Stomach (tissue), 9 donors: ENCODE measurements around the gene ERCC4. TPM values are rescaled to one million over a fixed set of nuclear protein-coding genes. Genes with fewer than 3 reads are reported as not detected.

Experiments used
- DNase-seq, 2 donors: peaks; one replicate each; pipeline versions ENCODE4 v3.0.0 to v3.0.0-alpha.2; 2013 to 2019
- H3K27ac ChIP-seq, 5 donors: fragments of 200-600 bp in 4 of 5; sonication (generic) in 4 of 5; one replicate each; pipeline ENCODE4 v1.5.1; 2013 to 2019; ENCODE audit warnings: mild to moderate bottlenecking in 1 of 5, moderate library complexity in 1 of 5
- H3K27me3 ChIP-seq, 3 donors: fragments of 200-600 bp; sonication (generic); one replicate each; pipeline ENCODE4 v1.5.1; 2017 to 2019; ENCODE audit warnings: mixed run types in 1 of 3
- H3K36me3 ChIP-seq, 4 donors: fragments of 200-600 bp; sonication (generic); 1 replicate in 3 of 4; 2 replicates in 1 of 4; pipeline ENCODE4 v1.5.1; 2016 to 2019
- H3K4me1 ChIP-seq, 4 donors: fragments of 200-600 bp; sonication (generic); one replicate each; pipeline ENCODE4 v1.5.1; 2016 to 2019
- H3K4me3 ChIP-seq, 4 donors: fragments of 200-600 bp; sonication (generic) in 3 of 4; one replicate each; pipeline ENCODE4 v1.5.1; 2016 to 2019; ENCODE audit warnings: mild to moderate bottlenecking in 1 of 4
- H3K9me3 ChIP-seq, 4 donors: fragments of 200-600 bp; sonication (generic); one replicate each; pipeline ENCODE4 v1.5.1; 2016 to 2019
- EP300 ChIP-seq: sonication (generic); formaldehyde crosslinking; IDR thresholded peaks from one replicate; pipeline ENCODE4 v1.6.1; 2017; ENCODE audit warnings: antibody characterized with exemption
- POLR2A ChIP-seq, 4 donors: fragments of 450-650 bp; IDR thresholded peaks; one replicate each; pipeline ENCODE4 v1.6.1; 2016; ENCODE audit warnings: antibody characterized with exemption in 4 of 4, control low read depth in 2 of 4, mild to moderate bottlenecking in 1 of 4, moderate library complexity in 1 of 4
- POLR2AphosphoS5 ChIP-seq, 3 donors: sonication (generic); formaldehyde crosslinking; IDR thresholded peaks; one replicate each; pipeline ENCODE4 v1.6.1; 2016; ENCODE audit warnings: antibody characterized with exemption in 3 of 3
- WGBS, 5 donors: extraction: QIAGEN DNeasy Blood & Tissue Kit in 3 of 5; methylation state at CpG; one replicate each; pipeline versions ENCODE4 v1.1.5 to v1.1.7; 2013 to 2018; 5-methylcytosine and 5-hydroxymethylcytosine counted together
- intact Hi-C: fragments of 100-400 bp; cut with DNase I; formaldehyde crosslinking; loops from one replicate; pipeline ENCODE4 v1.15.1; 2023; ENCODE audit warnings: low total_unique reads
- polyA plus RNA-seq, 3 donors: library from polyadenylated mRNA; stranded (reverse); fragments of 200-250 nt; gene quantifications; one replicate each; pipeline ENCODE4 v1.2.3, GENCODE V29; 2013
- total RNA-seq, 5 donors: library from RNA; depleted of rRNA; stranded (reverse); fragments of >200 nt; gene quantifications; one replicate each; pipeline versions ENCODE4 v1.1.0 to v1.2.3, GENCODE V29; 2014 to 2016
- TF ChIP-seq, protein P1 (sequence below), 7 experiments: fragments of 450-650 bp in 4 of 7; fragments of 200-600 bp in 3 of 7; sonication (generic) in 3 of 7; IDR thresholded peaks; one replicate each; pipeline ENCODE4 v1.5.1; 2016 to 2019; ENCODE audit warnings: antibody characterized with exemption in 7 of 7, control low read depth in 2 of 7, mild to moderate bottlenecking in 1 of 7
- donor health status: healthy with polysubstance abuse.
- donor health status: Bipolar disorder and iron deficiency.
- donor health status: healthy.

The ERCC4 gene
- total and polyA plus RNA-seq, 8 donors, result 1.2 to 45.8 (median 7.7) TPM

DNA sequence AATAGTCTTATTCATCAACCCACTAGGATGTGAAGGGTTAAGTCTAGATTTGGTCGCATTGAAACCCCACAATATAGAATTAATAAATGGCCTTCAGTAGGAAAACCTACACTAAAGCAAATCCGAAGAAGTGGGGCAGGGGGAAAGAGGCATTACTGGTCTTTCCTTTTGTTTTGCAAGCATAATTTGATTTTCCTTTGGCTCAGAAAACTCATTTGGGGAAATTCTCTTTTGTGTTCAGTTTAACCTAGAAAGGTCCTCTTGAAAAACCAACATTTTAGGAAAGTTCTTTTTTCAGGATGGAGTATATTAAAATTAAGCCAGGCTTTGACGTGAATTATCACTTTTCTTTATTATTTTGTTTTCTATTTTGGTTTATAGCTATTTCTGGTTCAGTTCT is 31.7 kb downstream of the ERCC4 start:
- TF ChIP-seq EP300 (no peak), POLR2AphosphoS5 (IDR thresholded peaks at IDR 0.05) (no peak), POLR2A (IDR thresholded peaks at IDR 0.05) (no peak)
- TF ChIP-seq, protein P1, sequence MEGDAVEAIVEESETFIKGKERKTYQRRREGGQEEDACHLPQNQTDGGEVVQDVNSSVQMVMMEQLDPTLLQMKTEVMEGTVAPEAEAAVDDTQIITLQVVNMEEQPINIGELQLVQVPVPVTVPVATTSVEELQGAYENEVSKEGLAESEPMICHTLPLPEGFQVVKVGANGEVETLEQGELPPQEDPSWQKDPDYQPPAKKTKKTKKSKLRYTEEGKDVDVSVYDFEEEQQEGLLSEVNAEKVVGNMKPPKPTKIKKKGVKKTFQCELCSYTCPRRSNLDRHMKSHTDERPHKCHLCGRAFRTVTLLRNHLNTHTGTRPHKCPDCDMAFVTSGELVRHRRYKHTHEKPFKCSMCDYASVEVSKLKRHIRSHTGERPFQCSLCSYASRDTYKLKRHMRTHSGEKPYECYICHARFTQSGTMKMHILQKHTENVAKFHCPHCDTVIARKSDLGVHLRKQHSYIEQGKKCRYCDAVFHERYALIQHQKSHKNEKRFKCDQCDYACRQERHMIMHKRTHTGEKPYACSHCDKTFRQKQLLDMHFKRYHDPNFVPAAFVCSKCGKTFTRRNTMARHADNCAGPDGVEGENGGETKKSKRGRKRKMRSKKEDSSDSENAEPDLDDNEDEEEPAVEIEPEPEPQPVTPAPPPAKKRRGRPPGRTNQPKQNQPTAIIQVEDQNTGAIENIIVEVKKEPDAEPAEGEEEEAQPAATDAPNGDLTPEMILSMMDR (IDR thresholded peaks at IDR 0.05), result no peak
- Histone ChIP-seq H3K9me3 (no peaks in the 10 kb centered on the region), H3K27me3 (no peaks in the 10 kb centered on the region), H3K36me3 (peaks cover 12 to 30% (median 28%) of the 10 kb centered on the region in 4 donors), H3K4me3 (no peak overlapping the region), H3K4me1 (peaks cover 0 to 6% (median 0%) of the 10 kb centered on the region in 4 donors), H3K27ac (no peak overlapping the region)
- no peak for DNase-seq
- intact Hi-C loops, result no loop called here
- WGBS, 5 donors, result 74 to 81% (median 78%) methylated on average over 3 of the region's 3 CpGs

DNA sequence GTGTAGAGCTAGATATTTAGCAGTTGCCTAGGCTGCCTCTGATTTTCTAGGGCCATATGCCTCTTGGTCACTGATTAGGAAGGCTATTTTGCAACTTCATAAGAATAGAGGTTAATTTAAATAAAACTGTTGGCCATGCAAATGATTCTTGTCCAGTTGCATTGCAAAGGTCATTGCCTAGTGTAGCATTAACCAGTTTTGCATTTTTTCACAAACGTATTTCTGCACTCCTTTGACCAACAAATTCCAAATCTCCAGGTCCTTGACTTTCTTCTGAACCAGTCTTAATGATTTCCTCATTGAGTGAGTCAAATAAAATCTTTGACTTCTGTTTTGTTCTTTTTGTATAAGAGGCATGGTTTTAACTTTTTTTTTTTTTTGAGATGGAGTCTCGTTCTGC is 33.5 kb downstream of the ERCC4 start:
- DNase-seq, result no peak
- intact Hi-C loops, result no loop called here
- peaks cover under 1 to 11% (median 9%) of the 10 kb centered on the region in 4 donors for H3K36me3 ChIP-seq
- H3K4me1 ChIP-seq, result peaks cover 7 to 25% (median 14%) of the 10 kb centered on the region in 4 donors
- H3K27ac ChIP-seq, result no peak overlapping the region
- H3K4me3 ChIP-seq, result no peak overlapping the region
- 80 to 94% (median 84%) methylated on average over 2 of the region's 2 CpGs for WGBS, 5 donors
- no peaks in the 10 kb centered on the region for H3K27me3 ChIP-seq
- TF ChIP-seq, protein P1 (IDR thresholded peaks at IDR 0.05), result no peak
- TF ChIP-seq EP300 (no peak), POLR2AphosphoS5 (IDR thresholded peaks at IDR 0.05) (no peak), POLR2A (IDR thresholded peaks at IDR 0.05) (no peak)
- no peaks in the 10 kb centered on the region for H3K9me3 ChIP-seq

DNA sequence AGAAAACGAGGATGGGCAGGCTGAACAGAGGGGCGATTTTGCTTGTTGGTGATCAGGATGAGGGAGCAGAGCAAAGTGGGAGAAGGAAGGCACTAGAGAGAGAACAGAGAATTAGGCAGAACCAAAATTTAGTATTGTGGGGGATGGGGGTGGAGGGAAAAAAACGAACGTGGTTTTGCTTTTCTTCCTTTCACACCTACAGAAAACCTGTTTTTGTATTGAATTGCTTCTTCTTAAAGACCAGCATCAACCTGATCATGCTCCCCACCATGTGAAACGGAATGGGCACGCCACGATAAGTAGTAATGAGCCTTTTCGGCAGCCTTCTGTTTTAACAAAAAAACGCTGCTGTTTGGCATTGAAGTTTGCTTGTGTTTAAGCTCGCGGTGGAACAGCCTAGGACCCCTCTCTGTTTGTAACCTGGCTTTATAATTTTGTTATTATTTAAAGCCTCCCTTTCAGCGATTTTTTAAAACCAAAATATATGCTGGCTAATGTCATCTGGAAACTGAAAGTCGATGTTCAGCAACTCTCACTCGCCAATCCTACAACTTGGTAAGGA is 36.8 kb downstream of the ERCC4 start:
- Histone ChIP-seq H3K4me3 (peak overlapping the region; percentile 19 to 37 (median 33)), H3K27me3 (no peaks in the 10 kb centered on the region), H3K4me1 (peaks cover 7 to 26% (median 18%) of the 10 kb centered on the region in 4 donors), H3K27ac (peak overlapping the region; percentile 20 to 84 (median 74)), H3K36me3 (no peaks in the 10 kb centered on the region), H3K9me3 (no peaks in the 10 kb centered on the region)
- 52 to 65% (median 57%) methylated on average over 14 of the region's 14 CpGs for WGBS, 5 donors
- no peak for DNase-seq
- TF ChIP-seq POLR2AphosphoS5 (IDR thresholded peaks at IDR 0.05), result no peak
- no peak for TF ChIP-seq EP300
- intact Hi-C loops, result no loop called here

DNA sequence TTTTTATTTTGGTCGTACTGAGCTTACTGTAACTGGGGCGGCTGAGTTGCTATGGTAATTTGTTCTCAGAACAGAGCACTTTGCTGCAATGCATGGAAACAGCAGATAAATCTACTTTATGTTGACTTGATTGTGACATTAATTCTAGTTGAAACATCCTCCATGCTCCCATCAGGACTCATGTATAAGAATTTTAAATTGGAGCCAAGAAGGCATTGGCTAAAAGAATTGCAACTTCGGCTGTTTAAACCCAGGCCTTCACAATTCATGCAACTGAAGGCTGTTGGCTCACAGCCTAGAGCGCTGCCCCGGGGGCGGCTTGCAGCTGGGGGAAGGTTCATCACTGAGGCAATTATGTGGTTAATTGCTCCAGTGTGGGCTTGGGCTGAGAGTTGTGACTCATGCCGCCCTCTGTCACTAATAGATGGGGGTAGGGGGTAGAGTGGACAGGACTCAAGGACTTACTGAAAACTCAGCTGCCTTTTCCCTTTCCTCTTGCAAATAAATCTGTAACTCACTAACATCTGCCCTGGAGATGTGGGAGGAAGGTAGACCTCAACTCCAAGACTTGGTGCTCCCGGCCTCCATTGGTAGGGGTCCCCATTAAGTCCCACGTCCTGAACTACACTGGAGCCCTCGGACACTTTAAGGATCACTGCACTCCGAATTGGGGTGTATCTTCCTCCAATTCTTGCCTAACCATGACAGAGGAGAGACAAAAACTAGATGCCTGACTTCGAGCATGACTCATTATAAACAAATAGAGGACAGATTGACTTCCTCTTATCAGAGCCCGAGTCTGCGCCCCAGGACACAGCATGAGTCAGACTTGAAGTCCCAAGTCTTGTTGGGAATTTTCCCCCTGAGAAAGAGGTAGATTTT is 37.5 kb downstream of the ERCC4 start:
- Histone ChIP-seq H3K27ac (peak overlapping the region; percentile 20 to 84 (median 78)), H3K36me3 (no peaks in the 10 kb centered on the region), H3K4me3 (peak overlapping the region; percentile 19 to 37 (median 33)), H3K4me1 (peaks cover 7 to 26% (median 18%) of the 10 kb centered on the region in 4 donors), H3K9me3 (no peaks in the 10 kb centered on the region), H3K27me3 (no peaks in the 10 kb centered on the region)
- DNase-seq, result peak; percentile 56 to 86
- TF ChIP-seq POLR2A (IDR thresholded peaks at IDR 0.05), result no peak
- TF ChIP-seq POLR2AphosphoS5 (IDR thresholded peaks at IDR 0.05), result peak; percentile 28 to 56 (median 30)
- intact Hi-C loops, result no loop called here
- 17 to 27% (median 23%) methylated on average over 14 of the region's 14 CpGs for WGBS, 5 donors

DNA sequence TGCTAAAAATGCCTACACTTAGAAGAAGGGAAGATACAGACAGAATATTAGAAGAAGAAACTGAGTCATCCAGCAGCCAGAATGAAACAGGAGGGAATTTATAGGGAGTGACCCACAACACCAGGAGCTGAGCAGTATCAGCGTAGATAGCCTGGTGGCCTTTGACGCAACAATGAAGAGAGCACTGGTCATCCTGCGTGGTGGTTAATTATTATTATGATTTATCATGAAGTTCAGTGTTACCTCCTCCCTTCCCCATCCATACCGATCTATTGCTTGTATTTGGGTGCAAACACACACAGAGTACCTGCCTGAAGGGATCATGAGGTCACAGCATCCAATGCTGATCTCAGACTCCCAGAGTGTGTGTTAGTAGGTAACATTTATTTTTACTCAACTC is 38.5 kb downstream of the ERCC4 start:
- no peak for TF ChIP-seq POLR2A (IDR thresholded peaks at IDR 0.05)
- TF ChIP-seq POLR2AphosphoS5 (IDR thresholded peaks at IDR 0.05), result no peak
- TF ChIP-seq, protein P1 (IDR thresholded peaks at IDR 0.05), result no peak
- TF ChIP-seq EP300, result no peak
- intact Hi-C loops, result no loop called here
- H3K36me3 ChIP-seq, result no peaks in the 10 kb centered on the region
- WGBS, 5 donors, result 75 to 81% (median 80%) methylated on average over 4 of the region's 4 CpGs
- peaks cover 7 to 26% (median 18%) of the 10 kb centered on the region in 4 donors for H3K4me1 ChIP-seq
- no peak for DNase-seq
- peak overlapping the region in 3 of 5 donors; percentile 74 to 84 (median 82) for H3K27ac ChIP-seq
- H3K27me3 ChIP-seq, result no peaks in the 10 kb centered on the region
- H3K9me3 ChIP-seq, result no peaks in the 10 kb centered on the region
- H3K4me3 ChIP-seq, result no peak overlapping the region
